HG03025 (cell line): ENCODE measurements around the gene PDGFA.

Experiments
- ATAC-seq: cut with Tn5 transposase; IDR thresholded peaks from one replicate; pipeline ENCODE4 v1.9.1; 2021; ENCODE audit warnings: mild to moderate bottlenecking, moderate library complexity; ENCODE audit not compliant: unreplicated experiment, low FRiP score

PDGFA gene

GRCh38 chr7:451255-452225 is 68.1 kb downstream of the PDGFA start:
- ATAC-seq, result no peak

DNA sequence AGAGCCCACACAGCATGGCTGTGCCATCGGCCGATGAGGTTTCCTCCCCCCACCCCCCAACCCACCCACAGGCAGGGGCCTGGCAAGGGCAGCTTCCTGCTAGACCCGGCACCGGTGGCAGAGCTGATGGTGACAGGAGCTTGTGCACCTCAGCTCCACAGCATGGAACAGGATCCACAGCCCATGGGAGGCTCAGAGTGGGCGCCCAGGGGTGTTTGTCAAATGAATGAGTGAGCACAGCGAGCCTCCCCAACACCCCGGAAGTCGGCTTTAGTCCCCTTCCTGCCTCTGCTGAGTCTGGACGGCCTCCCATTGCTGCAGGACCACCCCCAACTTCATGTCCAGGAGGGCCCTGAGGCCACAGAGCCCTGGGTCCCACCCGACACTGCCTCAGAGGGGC is 68.9 kb downstream of the PDGFA start:
- no peak for ATAC-seq

GRCh38 chr7:450036-450435 is 69.6 kb downstream of the PDGFA start:
- ATAC-seq, result no peak

DNA sequence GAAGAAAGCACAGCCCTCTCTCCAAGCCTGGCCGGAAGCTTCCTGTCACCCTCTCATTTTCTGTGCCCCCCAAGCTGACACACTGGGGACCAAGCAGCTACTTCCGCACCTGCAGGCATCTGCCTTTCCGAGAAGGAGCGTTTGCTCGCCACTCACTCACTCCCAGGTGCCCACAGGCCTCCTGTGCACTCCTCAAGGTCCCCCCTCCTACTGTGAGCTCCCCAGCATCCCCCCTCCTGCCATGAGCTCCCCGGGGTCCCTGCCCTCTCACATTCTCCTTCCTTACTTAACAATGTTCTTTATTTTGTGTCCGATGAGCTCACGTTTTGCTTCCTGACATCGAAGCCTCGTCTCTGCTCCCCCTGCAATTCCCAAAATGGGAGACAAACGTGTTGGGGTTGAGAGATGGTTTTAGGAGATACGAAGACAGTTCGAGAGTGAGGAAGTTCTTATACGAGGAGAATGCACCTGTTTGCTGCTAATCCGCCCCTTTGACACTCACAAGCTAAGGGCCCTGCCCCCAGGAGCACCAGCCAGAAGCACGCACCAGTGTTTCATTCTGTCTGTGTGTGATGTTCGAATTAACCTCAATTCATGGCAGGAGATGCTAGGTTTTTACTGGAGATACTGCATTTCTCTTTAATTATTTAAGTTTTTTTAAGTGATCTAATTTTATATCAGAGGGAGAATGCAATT is 70.2 kb downstream of the PDGFA start:
- ATAC-seq, result no peak

- no peak for ATAC-seq
These were observed 72.1 kb downstream of the PDGFA start for GRCh38 chr7:447523-447922.
